ENCODE data around the gene HSD11B2. TPM values are rescaled to one million over a fixed set of nuclear protein-coding genes. Genes with fewer than 3 reads are reported as not detected.

HSD11B2 gene
- total and polyA plus RNA-seq, 2 of the 4 experiments (the other 2 are of a cell fraction) = 0.26 TPM; not detected in 1

DNA sequence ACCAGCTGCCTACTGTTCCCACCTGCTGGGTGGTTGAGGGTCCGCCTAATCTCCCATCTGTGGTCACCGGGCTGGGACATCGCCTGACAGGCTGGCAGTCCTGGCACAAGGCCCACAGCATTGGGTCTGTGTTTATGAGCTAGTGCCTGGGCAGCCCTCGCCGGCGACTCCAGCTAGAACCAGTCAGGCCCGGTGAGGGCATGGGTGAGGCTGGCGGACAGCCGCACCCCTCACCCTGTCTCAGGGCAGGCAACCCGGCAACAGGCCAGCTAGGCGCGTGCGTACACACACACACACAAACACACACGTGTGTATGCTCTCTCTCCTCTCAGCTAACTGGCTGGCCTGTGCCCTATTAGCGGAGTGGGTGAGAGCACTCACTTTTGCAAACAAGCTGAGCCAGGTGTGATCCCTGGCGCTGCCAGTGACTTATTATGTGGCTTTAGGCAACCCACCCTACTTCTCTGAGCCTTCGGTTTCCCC, 10.4 kb downstream of the HSD11B2 start:
- H2BK5ac ChIP-seq (ENCODE audit: low read depth, low read length, poor library complexity, severe bottlenecking) = no peak overlapping the region
- H3K56ac ChIP-seq (ENCODE audit: extremely low read depth, insufficient read depth, low read length) = no peak overlapping the region
- BruUV-seq (replicated peaks) = no TSS peak
- no peak overlapping the region; the same call in 1 of the 2 replicates for H3K27ac ChIP-seq (ENCODE audit: insufficient read depth, low read length)
- DNase-seq (no peak), ATAC-seq (ENCODE audit: low read depth) (no peak)
- H3K4ac ChIP-seq (ENCODE audit: low read depth, low read length) = no peak overlapping the region
- no peak overlapping the region for H2BK20ac ChIP-seq (ENCODE audit: low read depth, low read length)
- H2BK15ac ChIP-seq (ENCODE audit: low read depth, low read length) = no peak overlapping the region
- CTCF ChIA-PET = interaction anchor here (1.2 kb wide), 1 partner anchor 13 kb away, joined by 3 read pairs; no protein-coding TSS in a partner anchor
- no peak overlapping the region for H4K91ac ChIP-seq (ENCODE audit: insufficient read depth, low read depth, low read length)
- H4K8ac ChIP-seq (ENCODE audit: low read depth in 2 of 2, low read length in 2 of 2) = no peak overlapping the region
- H3K9me3 ChIP-seq (ENCODE audit: control insufficient read depth, insufficient read depth, low read length) = no peaks in the 10 kb centered on the region
- no peak overlapping the region for H3K9ac ChIP-seq (ENCODE audit: low read depth, low read length)
- H3K4me3 ChIP-seq (ENCODE audit: insufficient read depth, low read depth, low read length) = no peak overlapping the region
- no peak overlapping the region for H3K18ac ChIP-seq (ENCODE audit: low read depth, low read length)
- H2AFZ ChIP-seq (replicated peaks; ENCODE audit: low read length, poor library complexity) = no peak overlapping the region
- peaks cover 23% of the 10 kb centered on the region for H3K4me1 ChIP-seq (ENCODE audit: control insufficient read depth, insufficient read depth, low read length)
- H3K14ac ChIP-seq (replicated peaks; ENCODE audit: low read depth, low read length) = no peak overlapping the region
- intact Hi-C loops (cut with micrococcal nuclease) (no loop called here), in situ Hi-C loops (cut with MboI; ENCODE audit: low sequenced_read_pairs) (no loop called here), dilution Hi-C loops (cut with HindIII; ENCODE audit: low sequenced_read_pairs, unreplicated experiment) (no loop called here)
- no peak overlapping the region for H2AK5ac ChIP-seq (ENCODE audit: low read depth, low read length)
- WGBS, 2 experiments (ENCODE audit: extremely low coverage in 2 of 2, insufficient read length in 1 of 2) = 87% methylated on average over 10 of the region's 17 CpGs; no CpG with 5 or more reads in 1 of the 2 experiments
- no peak overlapping the region for H4K5ac ChIP-seq (ENCODE audit: low read depth, low read length)
- peaks cover 5% of the 10 kb centered on the region; the same call in 1 of the 2 replicates for H3K9me1 ChIP-seq (ENCODE audit: insufficient read depth, low read length)
- POLR2A ChIA-PET (ENCODE audit: unreplicated experiment) = interaction anchor here (0.5 kb wide), 1 partner anchor 9 kb away, joined by 3 read pairs; no protein-coding TSS in a partner anchor
- no peak overlapping the region for H2BK120ac ChIP-seq (ENCODE audit: low read depth, low read length)
- peaks cover 39% of the 10 kb centered on the region for H4K20me1 ChIP-seq (ENCODE audit: insufficient read depth, low read length)
- peaks cover 0 to 43% of the 10 kb centered on the region in 2 experiments; a peak in 2 of 4 replicates for H3K79me1 ChIP-seq (ENCODE audit: low read depth in 1 of 2, low read length in 2 of 2)
- H3K4me2 ChIP-seq (ENCODE audit: low read depth, low read length) = no peak overlapping the region
- TF ChIP-seq ELK1 (IDR thresholded peaks at IDR 0.05; ENCODE audit: borderline replicate concordance, low read depth, low read length) (no peak), CTCF (conservative IDR thresholded peaks at IDR 0.05; ENCODE audit: low read depth, low read length) (no peak), MXI1 (IDR thresholded peaks at IDR 0.05; ENCODE audit: borderline replicate concordance, low read depth, low read length) (no peak), RFX5 (IDR thresholded peaks at IDR 0.05; ENCODE audit: low read depth, low read length) (no peak)
- H3K23ac ChIP-seq (ENCODE audit: low read depth, low read length) = no peak overlapping the region
- H3K36me3 ChIP-seq (ENCODE audit: control insufficient read depth, insufficient read depth, low read length) = peaks cover 37% of the 10 kb centered on the region
- H3K27me3 ChIP-seq (ENCODE audit: control insufficient read depth, insufficient read depth, low read length) = no peaks in the 10 kb centered on the region
- no peak overlapping the region for H2AK9ac ChIP-seq (replicated peaks; ENCODE audit: low read depth, low read length, poor library complexity)

All from IMR-90 (cell line).